Karpas-422 (cell line): ENCODE data around the gene RBM45. TPM values are rescaled to one million over a fixed set of nuclear protein-coding genes. Genes with fewer than 3 reads are reported as not detected.
"Not testable (repeated sequence)": the region's sequence is repeated elsewhere in the genome, so short reads cannot be mapped to it uniquely, and the experiment has no call there.

Source experiments
- DNase-seq: peaks from one replicate; pipeline ENCODE4 v3.0.0-alpha.2; 2015
- H2AFZ ChIP-seq: fragments of 200-600 bp; sonication (generic); 2 replicates; pipeline ENCODE4 v1.6.1; 2014; ENCODE audit warnings: antibody characterized with exemption, low read length, mixed read lengths
- H3K27ac ChIP-seq: fragments of 200-600 bp; sonication (generic); 2 replicates; pipeline ENCODE4 v1.5.1; 2014; ENCODE audit warnings: mild to moderate bottlenecking, low read length, moderate library complexity
- H3K27me3 ChIP-seq: fragments of 200-600 bp; sonication (generic); 2 replicates; pipeline ENCODE4 v1.6.1; 2014; ENCODE audit warnings: low read length, mixed read lengths
- H3K36me3 ChIP-seq: fragments of 200-600 bp; sonication (generic); 2 replicates; pipeline ENCODE4 v1.6.1; 2014; ENCODE audit warnings: low read length, mixed read lengths; ENCODE audit not compliant: insufficient read depth
- H3K4me1 ChIP-seq: fragments of 200-600 bp; sonication (generic); 2 replicates; pipeline ENCODE4 v1.6.1; 2014; ENCODE audit warnings: mild to moderate bottlenecking, low read length, mixed read lengths
- H3K4me2 ChIP-seq: fragments of 200-600 bp; sonication (generic); 2 replicates; pipeline ENCODE4 v1.6.1; 2014; ENCODE audit warnings: low read length, low read depth, mild to moderate bottlenecking; ENCODE audit not compliant: poor library complexity, severe bottlenecking
- H3K4me3 ChIP-seq: fragments of 200-600 bp; sonication (generic); 2 replicates; pipeline ENCODE4 v1.5.1; 2014; ENCODE audit warnings: mild to moderate bottlenecking, antibody characterized with exemption, low read length, mixed read lengths
- H3K79me2 ChIP-seq: fragments of 200-600 bp; sonication (generic); 2 replicates; pipeline ENCODE4 v1.6.1; 2014; ENCODE audit warnings: mild to moderate bottlenecking, low read length, mixed read lengths
- H3K9ac ChIP-seq: fragments of 200-600 bp; sonication (generic); 2 replicates; pipeline ENCODE4 v1.6.0; 2014; ENCODE audit warnings: low read length
- H3K9me2 ChIP-seq: fragments of 200-600 bp; sonication (generic), shearing (Covaris generic); replicated peaks from 2 replicates; pipeline ENCODE4 v1.6.0; 2014; ENCODE audit warnings: mild to moderate bottlenecking, low read length, moderate library complexity; ENCODE audit not compliant: insufficient read depth
- H3K9me3 ChIP-seq: fragments of 300-700, 200-600 bp; sonication (generic); 2 replicates; pipeline ENCODE4 v1.6.1; 2014; ENCODE audit warnings: low read length, mixed read lengths
- H4K20me1 ChIP-seq: fragments of 200-600 bp; sonication (generic); 2 replicates; pipeline ENCODE4 v1.6.1; 2014; ENCODE audit warnings: mild to moderate bottlenecking, antibody characterized with exemption, low read length, low read depth; ENCODE audit not compliant: insufficient read depth
- total RNA-seq: library from RNA; depleted of rRNA; stranded (reverse); fragments of >200 nt; shearing (Covaris generic); gene quantifications from 2 replicates; pipeline ENCODE4 v1.2.3, GENCODE V29; 2014; ENCODE audit warnings: low replicate concordance

Gene RBM45
- total RNA-seq, 1 experiment from 2014 or later = 32.8 TPM

DNA sequence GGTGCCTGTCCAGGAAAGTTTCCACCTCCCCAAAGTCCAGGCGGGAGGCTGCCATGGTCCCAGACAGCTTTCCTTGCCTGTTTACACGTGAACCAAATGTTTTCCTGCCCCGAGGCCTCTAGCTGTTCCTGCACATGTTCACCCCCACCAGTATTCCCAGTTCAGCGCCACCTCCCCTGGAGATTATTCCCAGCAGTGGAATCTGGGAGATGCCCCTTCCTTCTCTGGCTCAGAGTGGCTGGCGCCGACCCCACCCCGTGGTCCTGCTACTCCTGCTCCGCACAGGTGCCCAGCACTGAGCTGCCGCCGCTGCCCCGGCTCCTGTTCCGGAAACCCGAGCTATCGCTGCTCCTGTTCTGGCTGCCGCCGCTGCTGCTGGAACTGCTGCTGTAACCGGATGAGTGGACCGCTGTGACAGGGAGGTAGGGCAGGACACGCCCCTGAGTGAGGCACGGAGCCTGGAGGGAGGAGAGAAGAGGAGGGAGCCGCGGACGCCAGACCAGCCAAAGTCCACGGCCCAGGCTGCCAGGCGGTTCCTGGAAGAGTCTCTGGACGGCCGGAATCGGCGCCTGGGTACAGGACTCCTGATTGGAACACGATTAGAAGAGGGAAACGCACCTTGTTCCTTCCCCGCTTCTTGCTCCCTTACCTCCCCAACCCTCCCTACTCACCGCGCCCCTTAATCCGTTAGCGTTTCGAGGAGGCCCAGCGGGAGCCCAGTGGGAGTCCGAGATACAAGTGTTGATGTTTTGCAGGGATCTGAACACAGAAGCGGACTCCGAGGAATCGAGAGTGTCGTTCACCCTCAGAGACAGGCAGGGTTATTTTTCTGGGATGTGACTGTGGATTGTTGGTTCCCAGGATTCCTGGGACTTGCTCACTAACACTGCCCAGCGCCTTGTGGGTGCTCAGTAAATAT, 39.6 kb upstream of the RBM45 start, which contains the start of gene PDE11A:
Gene PDE11A, minus strand, starts transcription at position 395 of the 919 bp plus-strand sequence. Its CDS starts 340 bp downstream, at position 55.
- no peak within 1 kb of the TSS for H3K4me2 ChIP-seq
- H3K79me2 ChIP-seq = no peaks in the 10 kb centered on the region
- no peak within 1 kb of the TSS for H2AFZ ChIP-seq
- no peaks in the 10 kb centered on the region for H4K20me1 ChIP-seq
- no peak for DNase-seq
- no peaks in the 10 kb centered on the region for H3K9me3 ChIP-seq
- H3K9me2 ChIP-seq = no peaks in the 10 kb centered on the region
- no peak within 1 kb of the TSS for H3K27ac ChIP-seq
- no peak within 1 kb of the TSS for H3K4me3 ChIP-seq
- H3K36me3 ChIP-seq = no peaks in the 10 kb centered on the region
- H3K9ac ChIP-seq = no peak within 1 kb of the TSS
- no peaks in the 10 kb centered on the region for H3K4me1 ChIP-seq
- no peaks in the 10 kb centered on the region for H3K27me3 ChIP-seq

DNA sequence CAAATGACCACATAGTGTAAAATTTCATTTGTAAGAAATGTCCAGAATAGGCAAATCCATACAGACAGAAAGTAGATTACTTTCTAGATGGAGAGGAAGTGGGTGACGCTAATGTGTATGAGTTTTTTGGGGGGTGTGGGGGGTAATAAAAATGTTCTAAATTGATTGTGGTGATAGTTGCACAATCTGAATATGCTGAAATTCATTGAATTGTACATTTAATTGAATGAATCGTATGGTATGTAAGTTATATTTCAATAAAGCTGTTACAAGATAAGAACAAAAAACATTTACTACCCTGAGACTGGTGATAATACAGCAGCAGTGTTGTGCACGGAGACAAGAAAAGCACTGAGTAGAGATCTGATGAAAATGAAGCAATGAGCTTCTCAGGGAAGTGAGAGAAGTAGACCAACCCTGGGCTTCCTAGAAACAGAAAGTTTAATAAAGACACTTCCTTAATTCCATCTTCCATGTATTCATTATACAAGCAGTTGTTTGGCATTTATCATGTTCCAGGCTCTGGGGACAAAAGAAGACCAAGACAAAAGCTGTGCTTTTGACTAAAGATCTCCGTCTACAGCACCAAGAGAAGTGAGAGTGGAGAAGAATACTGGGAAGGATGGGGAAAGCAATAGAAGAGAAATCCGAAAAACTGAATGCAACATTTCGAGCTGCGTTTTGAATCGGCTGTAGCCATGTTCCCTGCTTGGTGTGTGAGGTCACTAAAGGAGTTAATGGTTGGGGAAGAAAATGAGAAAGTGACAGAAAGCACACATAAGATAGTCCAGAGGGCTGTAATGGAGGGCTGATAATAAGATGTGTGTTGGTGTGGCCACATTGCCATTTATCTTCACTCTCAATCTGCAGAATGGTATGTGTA, 37.9 kb upstream of the RBM45 start:
- H3K4me3 ChIP-seq = no peak overlapping the region
- no peak overlapping the region for H3K9ac ChIP-seq
- H3K79me2 ChIP-seq = no peaks in the 10 kb centered on the region
- H3K27me3 ChIP-seq = no peaks in the 10 kb centered on the region
- H3K4me2 ChIP-seq = no peak overlapping the region
- no peaks in the 10 kb centered on the region for H3K9me2 ChIP-seq
- H2AFZ ChIP-seq = no peak overlapping the region
- no peak for DNase-seq
- no peaks in the 10 kb centered on the region for H3K9me3 ChIP-seq
- no peaks in the 10 kb centered on the region for H3K4me1 ChIP-seq
- no peaks in the 10 kb centered on the region for H4K20me1 ChIP-seq
- no peak overlapping the region for H3K27ac ChIP-seq
- no peaks in the 10 kb centered on the region for H3K36me3 ChIP-seq

- DNase-seq = no peak
- H3K9me3 ChIP-seq = no peaks in the 10 kb centered on the region
- no peak overlapping the region for H3K9ac ChIP-seq
- H3K4me1 ChIP-seq = no peaks in the 10 kb centered on the region
- no peaks in the 10 kb centered on the region for H3K36me3 ChIP-seq
- no peak overlapping the region for H3K4me2 ChIP-seq
- no peaks in the 10 kb centered on the region for H3K9me2 ChIP-seq
- no peaks in the 10 kb centered on the region for H4K20me1 ChIP-seq
- H3K79me2 ChIP-seq = no peaks in the 10 kb centered on the region
- H3K4me3 ChIP-seq = no peak overlapping the region
- H2AFZ ChIP-seq = no peak overlapping the region
- no peak overlapping the region for H3K27ac ChIP-seq
- H3K27me3 ChIP-seq = no peaks in the 10 kb centered on the region
These were observed 37.3 kb upstream of the RBM45 start for GRCh38 chr2:178075006-178075326.

- Histone ChIP-seq H3K79me2 (no peaks in the 10 kb centered on the region), H3K27ac (no peak overlapping the region), H3K27me3 (no peaks in the 10 kb centered on the region), H4K20me1 (no peaks in the 10 kb centered on the region), H3K4me3 (no peak overlapping the region), H3K9ac (no peak overlapping the region), H2AFZ (no peak overlapping the region), H3K4me2 (no peak overlapping the region), H3K36me3 (no peaks in the 10 kb centered on the region), H3K9me2 (no peaks in the 10 kb centered on the region), H3K4me1 (no peaks in the 10 kb centered on the region), H3K9me3 (no peaks in the 10 kb centered on the region)
- DNase-seq = no peak
These were observed 36.1 kb upstream of the RBM45 start for GRCh38 chr2:178076130-178076529.

- not testable (repeated sequence) for H4K20me1 ChIP-seq, H3K4me2 ChIP-seq, H3K4me1 ChIP-seq, H3K36me3 ChIP-seq, H3K9me2 ChIP-seq, H2AFZ ChIP-seq, H3K4me3 ChIP-seq, H3K27ac ChIP-seq, H3K79me2 ChIP-seq, H3K9ac ChIP-seq, H3K9me3 ChIP-seq, H3K27me3 ChIP-seq, DNase-seq
These were observed 33.0 kb upstream of the RBM45 start for GRCh38 chr2:178079279-178079678.

GRCh38 chr2:178082408-178083045, 29.7 kb upstream of the RBM45 start:
- no peaks in the 10 kb centered on the region for H3K27me3 ChIP-seq
- no peak overlapping the region for H3K27ac ChIP-seq
- H3K9ac ChIP-seq = no peak overlapping the region
- no peak overlapping the region for H3K4me2 ChIP-seq
- no peaks in the 10 kb centered on the region for H3K9me2 ChIP-seq
- H3K36me3 ChIP-seq = no peaks in the 10 kb centered on the region
- H3K4me1 ChIP-seq = no peaks in the 10 kb centered on the region
- no peaks in the 10 kb centered on the region for H3K79me2 ChIP-seq
- no peak for DNase-seq
- no peaks in the 10 kb centered on the region for H3K9me3 ChIP-seq
- H4K20me1 ChIP-seq = no peaks in the 10 kb centered on the region
- no peak overlapping the region for H2AFZ ChIP-seq
- H3K4me3 ChIP-seq = no peak overlapping the region

DNA sequence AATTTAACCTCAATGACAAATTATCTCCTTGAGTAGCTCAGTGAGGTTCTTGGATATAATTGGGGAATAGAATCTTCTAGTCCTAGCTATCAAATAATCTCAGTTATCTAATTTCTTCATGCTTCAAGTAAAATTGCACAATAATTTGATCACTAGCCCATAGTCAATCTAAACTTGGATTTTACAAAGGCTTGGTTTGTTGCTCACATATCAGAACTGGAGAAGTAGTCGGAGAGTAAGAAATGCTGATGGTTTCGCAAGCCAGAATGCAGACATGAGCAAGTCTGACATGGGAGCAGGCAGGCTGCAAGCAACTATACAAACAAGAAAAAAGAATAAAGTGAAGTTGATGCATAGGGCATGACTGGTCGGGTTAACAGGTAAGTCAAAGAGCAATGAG, 28.0 kb upstream of the RBM45 start:
- Histone ChIP-seq H3K4me1 (no peaks in the 10 kb centered on the region), H4K20me1 (no peaks in the 10 kb centered on the region), H3K36me3 (no peaks in the 10 kb centered on the region), H3K9me3 (no peaks in the 10 kb centered on the region), H3K4me2 (no peak overlapping the region), H3K79me2 (no peaks in the 10 kb centered on the region), H3K9ac (no peak overlapping the region), H3K9me2 (no peaks in the 10 kb centered on the region), H3K27me3 (no peaks in the 10 kb centered on the region), H2AFZ (no peak overlapping the region), H3K4me3 (no peak overlapping the region), H3K27ac (no peak overlapping the region)
- DNase-seq = no peak

- Histone ChIP-seq H3K27me3 (no peaks in the 10 kb centered on the region), H3K79me2 (no peaks in the 10 kb centered on the region), H3K4me1 (no peaks in the 10 kb centered on the region), H3K9ac (no peak overlapping the region), H3K4me3 (no peak overlapping the region), H2AFZ (no peak overlapping the region), H3K9me2 (no peaks in the 10 kb centered on the region), H3K9me3 (no peaks in the 10 kb centered on the region), H3K27ac (no peak overlapping the region), H3K4me2 (no peak overlapping the region), H4K20me1 (no peaks in the 10 kb centered on the region), H3K36me3 (no peaks in the 10 kb centered on the region)
- no peak for DNase-seq
These were observed 23.4 kb upstream of the RBM45 start for GRCh38 chr2:178088774-178089270.
